SK-N-SH treated with all-trans-retinoic acid at 6 μM for 48 hours (cell line): ENCODE measurements around the gene IPP.

Experiments used
- ARNTL ChIP-seq: fragments of 450-650 bp; formaldehyde crosslinking; IDR thresholded peaks from 2 replicates; pipeline ENCODE4 v1.5.0; 2020; ENCODE audit warnings: low read depth, mild to moderate bottlenecking, moderate library complexity, borderline replicate concordance
- CSDC2 ChIP-seq: fragments of 250-450 bp; sonication (Bioruptor Pico); IDR thresholded peaks from 2 replicates; pipeline ENCODE4 v1.5.0; 2020; ENCODE audit warnings: mild to moderate bottlenecking, moderate library complexity
- TSHZ2 ChIP-seq: fragments of 250-450 bp; sonication (Bioruptor Pico); IDR thresholded peaks from 2 replicates; pipeline ENCODE4 v1.5.0; 2020; ENCODE audit warnings: mild to moderate bottlenecking, moderate library complexity
- ZFP3 ChIP-seq: fragments of 250-450 bp; sonication (Bioruptor Pico); IDR thresholded peaks from 2 replicates; pipeline ENCODE4 v1.5.0; 2020; ENCODE audit warnings: mild to moderate bottlenecking, moderate library complexity
- ZFP30 ChIP-seq: fragments of 450-650 bp; formaldehyde crosslinking; IDR thresholded peaks from 2 replicates; pipeline ENCODE4 v1.5.0; 2022; ENCODE audit warnings: mild to moderate bottlenecking, moderate library complexity
- ZNF8 ChIP-seq: fragments of 450-650 bp; formaldehyde crosslinking; IDR thresholded peaks from 2 replicates; pipeline ENCODE4 v1.5.0; 2020; ENCODE audit warnings: mild to moderate bottlenecking, moderate library complexity

GRCh38 chr1:45772971-45773370 lies 22.5 kb upstream of the IPP start:
- TF ChIP-seq TSHZ2 (no peak), ARNTL (CRISPR knock-in tag) (no peak), ZFP30 (CRISPR knock-in tag) (no peak), ZNF8 (CRISPR knock-in tag) (no peak), ZFP3 (no peak), CSDC2 (CRISPR knock-in tag) (no peak)
